Measurements from ENCODE around the gene EPHB2.
"Not testable (repeated sequence)": the region's sequence is repeated elsewhere in the genome, so short reads cannot be mapped to it uniquely, and the experiment has no call there.

EPHB2 gene

GRCh38 chr1:22920734-22921451 lies 210.3 kb downstream of the EPHB2 start:
- no peak for DNase-seq

- no peak for DNase-seq
Observed at GRCh38 chr1:22921452-22922126, 210.9 kb downstream of the EPHB2 start.

DNA sequence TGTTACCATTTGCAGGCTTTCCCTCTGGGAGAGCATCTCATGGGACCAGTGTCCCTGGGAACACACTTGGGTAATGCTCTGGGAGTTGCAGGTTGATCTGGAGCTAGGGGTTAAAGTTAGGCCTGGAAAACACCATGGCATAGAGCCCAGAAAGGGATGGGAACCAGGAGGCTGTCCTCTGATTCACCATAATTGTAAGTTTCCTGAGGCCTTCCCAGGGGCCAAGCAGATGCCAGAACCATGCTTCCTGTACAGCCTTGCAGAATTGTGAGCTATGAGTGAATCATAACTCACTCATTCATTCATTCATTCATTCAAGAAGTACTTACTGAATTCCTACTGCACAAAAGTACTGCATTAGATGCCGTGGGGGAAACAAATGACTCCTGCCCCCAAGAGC lies 212.0 kb downstream of the EPHB2 start:
- no peak for DNase-seq

DNA sequence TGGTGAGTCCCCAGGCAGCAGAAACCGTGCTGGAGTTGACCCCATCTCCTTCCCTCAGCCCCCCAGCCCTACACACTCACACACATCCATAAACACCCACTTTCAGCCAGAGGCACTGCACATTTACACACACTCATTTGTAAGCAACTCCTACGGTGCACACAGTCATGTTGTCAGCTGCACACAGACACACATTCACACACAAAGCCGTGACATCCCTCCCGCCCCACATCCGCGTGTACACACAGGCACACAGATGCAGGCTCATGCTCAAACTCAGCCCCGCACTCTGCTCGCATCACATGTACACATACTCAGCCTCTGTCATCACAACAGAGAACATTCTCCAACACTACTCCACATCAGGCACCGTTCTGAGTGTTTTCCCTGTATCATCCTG lies 214.5 kb downstream of the EPHB2 start:
- no peak for DNase-seq

DNA sequence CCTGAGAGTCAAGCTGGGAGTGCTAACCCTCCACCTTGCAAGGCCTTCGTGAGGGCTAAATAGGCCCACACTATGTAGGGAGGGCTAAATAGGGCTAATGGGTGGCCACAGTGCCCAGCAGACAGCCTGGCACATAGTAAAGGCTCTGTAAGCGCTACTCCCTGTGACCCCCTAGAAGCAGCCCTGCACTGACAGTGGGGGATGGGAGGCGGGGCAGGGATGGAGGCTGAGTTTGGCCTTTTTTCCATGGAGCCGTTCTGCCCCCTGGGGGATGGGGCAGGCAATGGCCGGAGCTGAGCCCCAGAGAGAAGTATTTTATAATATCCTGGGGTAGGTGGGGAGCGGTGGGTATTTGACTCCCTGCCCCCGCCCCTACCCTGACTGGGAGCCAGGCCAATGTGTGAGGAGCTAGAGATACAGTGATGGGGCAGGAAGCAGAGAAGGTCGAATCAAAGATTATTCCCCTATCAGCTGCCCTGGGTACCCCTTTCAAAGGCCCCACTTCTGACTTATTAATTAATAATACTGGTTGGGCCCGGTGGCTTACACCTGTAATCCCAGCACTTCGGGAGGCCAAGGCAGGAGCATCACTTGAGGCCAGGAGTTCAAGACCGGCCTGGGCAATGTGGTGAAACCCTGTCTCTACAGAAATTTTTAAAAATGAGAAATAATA lies 219.7 kb downstream of the EPHB2 start:
- DNase-seq: no peak

DNA sequence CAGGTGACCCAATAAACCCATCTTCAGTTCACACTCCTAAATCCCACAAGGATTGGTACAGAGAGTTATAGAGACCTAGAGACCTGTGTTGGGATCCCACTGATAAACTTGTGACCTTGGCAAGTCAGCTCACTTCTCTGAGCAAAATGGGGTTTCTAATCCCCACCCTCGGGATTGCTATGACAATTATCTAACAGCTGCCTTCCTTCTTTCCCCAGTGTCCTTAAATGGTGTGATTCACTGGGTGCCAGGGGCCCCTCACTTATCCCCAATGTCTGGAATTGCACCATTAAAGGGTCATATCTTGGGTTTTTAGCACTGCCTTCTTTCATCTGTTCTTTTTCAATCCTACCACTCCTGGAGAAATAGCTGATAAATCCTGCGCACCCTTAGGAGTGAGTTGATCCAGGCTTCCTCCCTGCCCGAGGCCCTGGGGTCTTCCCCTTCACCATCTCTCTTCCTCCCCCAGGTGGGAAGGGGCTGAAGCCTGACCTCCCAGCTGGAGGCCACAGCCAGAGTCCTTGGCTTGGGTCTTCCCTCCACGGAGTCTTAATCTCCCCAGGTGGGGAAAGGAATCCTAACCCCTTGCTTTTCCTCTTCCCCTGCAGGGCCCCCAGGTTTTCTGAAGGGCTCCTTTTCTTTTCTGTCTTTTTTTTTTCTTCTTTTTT lies 222.3 kb downstream of the EPHB2 start:
- DNase-seq: no peak

GRCh38 chr1:22935433-22935832 lies 224.8 kb downstream of the EPHB2 start:
- no peak for DNase-seq

- no peak for DNase-seq
Observed at GRCh38 chr1:22936681-22937080, 226.0 kb downstream of the EPHB2 start.

GRCh38 chr1:22941257-22941656 lies 230.6 kb downstream of the EPHB2 start:
- no peak for DNase-seq

- DNase-seq: no peak
Observed at GRCh38 chr1:22944346-22945055, 233.9 kb downstream of the EPHB2 start.

- DNase-seq: not testable (repeated sequence)
Observed at GRCh38 chr1:22945171-22945570, 234.5 kb downstream of the EPHB2 start.

DNA sequence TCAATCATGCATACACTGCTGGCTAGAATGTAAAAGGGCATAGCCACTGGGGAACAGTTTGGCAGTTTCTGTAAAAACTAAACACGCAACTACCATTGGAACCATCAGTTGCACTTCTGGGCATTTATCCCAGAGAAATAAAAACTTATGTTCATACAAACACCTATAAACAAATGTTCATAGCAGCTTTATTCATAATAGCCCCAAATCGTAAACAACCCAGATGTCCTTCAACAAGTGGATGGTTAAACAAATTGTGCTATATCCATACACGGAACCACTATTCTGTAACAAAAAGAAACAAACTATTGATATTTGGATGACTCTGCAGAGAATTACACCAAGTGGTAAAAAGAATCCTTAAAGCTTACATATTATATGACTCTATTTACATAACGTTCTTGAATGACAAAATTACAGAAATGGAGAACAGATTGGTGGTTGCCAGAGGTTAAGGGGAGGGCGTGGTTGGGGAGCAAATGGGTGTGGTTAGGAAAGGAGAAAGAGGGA lies 239.2 kb downstream of the EPHB2 start:
- no peak for DNase-seq

- DNase-seq: no peak
Observed at GRCh38 chr1:22951796-22952195, 241.2 kb downstream of the EPHB2 start.

DNA sequence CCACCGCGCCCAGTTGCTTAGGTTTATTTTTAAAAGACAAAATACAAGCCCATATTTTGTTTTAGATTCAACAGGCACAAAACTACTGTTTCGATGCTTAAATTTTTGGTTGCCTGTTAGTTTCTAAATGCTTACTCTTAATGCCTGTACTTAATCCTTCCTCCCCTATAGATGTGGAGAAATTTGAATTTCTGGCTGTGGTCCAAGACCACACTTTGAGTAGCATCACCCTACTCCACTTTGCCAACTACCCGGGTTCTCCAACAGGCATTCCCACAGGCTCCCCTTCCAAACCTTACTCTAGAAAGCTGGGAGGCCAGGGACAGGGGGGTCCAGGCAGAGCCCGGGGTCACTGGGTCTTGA lies 242.0 kb downstream of the EPHB2 start:
- no peak for DNase-seq

DNA sequence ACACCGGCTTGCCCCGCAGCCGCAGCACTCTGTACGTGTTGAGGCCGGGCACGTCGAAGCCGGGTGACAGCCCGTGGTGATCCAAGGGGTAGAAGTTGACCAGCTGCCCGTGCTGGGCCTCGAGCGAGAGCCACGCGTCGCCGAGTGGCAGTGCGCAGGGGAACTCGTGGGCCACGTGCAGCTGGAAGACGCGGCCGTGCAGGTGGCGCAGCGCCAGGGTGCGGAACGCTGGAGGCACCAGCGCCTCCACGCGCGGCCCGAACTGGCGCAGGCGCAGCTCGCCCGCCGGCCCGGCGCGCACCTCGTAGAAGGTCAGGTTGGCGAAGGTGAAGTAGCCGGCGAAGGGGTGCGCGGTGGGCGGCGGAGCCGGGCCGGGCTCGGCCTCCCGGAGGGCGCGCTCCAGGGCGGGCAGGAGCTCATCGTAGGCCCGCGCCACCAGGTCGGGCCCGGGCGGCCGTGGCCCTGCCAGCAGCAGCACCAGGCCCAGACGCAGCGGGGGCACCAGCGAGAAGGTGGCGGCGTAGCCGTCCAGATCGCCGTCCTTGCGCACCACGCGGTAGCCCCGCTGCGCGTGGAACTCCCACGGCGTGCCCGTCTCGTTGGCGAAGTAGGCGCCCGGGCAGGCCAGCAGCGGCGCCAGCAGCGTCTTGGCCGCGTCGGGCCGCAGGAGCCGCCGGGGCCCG lies 242.6 kb downstream of the EPHB2 start:
- DNase-seq: no peak

- DNase-seq: no peak
Observed at GRCh38 chr1:22953740-22954141, 243.1 kb downstream of the EPHB2 start.

GRCh38 chr1:22955146-22955545 lies 244.5 kb downstream of the EPHB2 start:
- DNase-seq: no peak

GRCh38 chr1:22957066-22957465 lies 246.4 kb downstream of the EPHB2 start:
- DNase-seq: no peak

GRCh38 chr1:22958556-22958955 lies 247.9 kb downstream of the EPHB2 start:
- no peak for DNase-seq

DNA sequence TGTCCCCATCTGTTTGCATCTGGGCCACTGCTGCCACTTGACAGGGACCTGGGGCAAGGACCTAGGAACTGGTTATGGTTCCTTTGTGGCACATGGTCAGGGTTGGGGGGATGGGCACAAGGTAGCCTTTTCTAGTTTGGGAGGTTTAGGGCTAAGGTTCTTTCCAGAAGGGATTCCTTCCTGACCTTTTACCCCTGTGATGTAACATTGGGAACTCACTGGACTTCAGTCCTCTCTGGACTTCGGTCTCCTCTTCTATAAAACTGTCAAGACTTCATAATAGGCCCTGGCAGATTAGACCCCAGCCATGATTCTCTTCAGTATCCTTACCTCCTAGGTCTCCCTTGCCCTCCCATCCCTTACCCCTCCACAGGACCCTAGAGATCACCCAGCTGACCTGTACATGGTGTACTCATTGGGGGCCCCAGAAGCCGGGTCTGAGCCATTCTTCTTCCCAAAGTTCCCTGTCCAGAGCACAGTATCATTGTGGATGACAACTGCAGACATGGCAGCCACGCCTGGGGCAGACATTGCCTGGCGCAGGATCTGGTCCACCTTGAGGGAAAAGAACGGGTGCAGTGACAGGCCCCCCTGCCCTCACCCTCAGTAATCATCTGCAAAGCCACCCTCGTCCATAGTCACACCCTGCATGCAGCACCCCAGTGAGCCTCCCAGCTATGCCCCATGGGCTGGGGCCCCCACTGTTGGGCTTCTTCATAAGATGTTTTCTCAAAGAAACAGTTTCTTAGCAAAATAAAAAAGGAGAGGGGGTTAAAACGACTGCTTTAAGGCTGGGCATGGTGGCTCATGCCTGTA lies 249.1 kb downstream of the EPHB2 start:
- no peak for DNase-seq

- no peak for DNase-seq
Observed at GRCh38 chr1:22962558-22962957, 251.9 kb downstream of the EPHB2 start.

Measured in NCI-H774 (cell line).